K562 (cell line): ENCODE results near the gene FAM53A. TPM values are rescaled to one million over a fixed set of nuclear protein-coding genes. Genes with fewer than 3 reads are reported as not detected.
A peak's percentile ranks its signal among the peaks of the same experiment; 100 is the strongest.

Source experiments
- ETV6 ChIP-seq, 3 experiments: fragments of 150-350 bp in 1 of 3; sonication (generic) in 1 of 3; formaldehyde crosslinking in 1 of 3; IDR thresholded peaks; 2 replicates each; pipeline versions ENCODE4 v1.6.1 to v1.8.0; 2014 to 2022; ENCODE audit warnings: borderline replicate concordance in 2 of 3, low read depth in 2 of 3, antibody characterized with exemption in 1 of 3, low read length in 1 of 3, mild to moderate bottlenecking in 1 of 3, missing genetic modification reagents in 1 of 3
- GTF3C2 ChIP-seq: IDR thresholded peaks from 3 replicates; pipeline ENCODE4 v1.6.1; 2011; ENCODE audit warnings: borderline replicate concordance, mild to moderate bottlenecking, moderate library complexity; ENCODE audit not compliant: insufficient read length; ENCODE audit errors: extremely low read depth
- HOXB6 ChIP-seq: fragments of 250-450 bp; sonication (Bioruptor Pico); IDR thresholded peaks from 2 replicates; pipeline ENCODE4 v1.5.1; 2022; ENCODE audit warnings: mild to moderate bottlenecking, borderline replicate concordance
- POLR2H ChIP-seq: IDR thresholded peaks from 2 replicates; pipeline ENCODE4 v1.6.1; 2016; ENCODE audit warnings: missing genetic modification characterization, low read depth, mild to moderate bottlenecking, control low read depth, missing compliant biosample characterization, moderate library complexity
- RAD21 ChIP-seq, 2 experiments: fragments of 250-450 bp in 1 of 2; fragments of 450-650 bp in 1 of 2; sonication (Bioruptor Pico) in 1 of 2; formaldehyde crosslinking in 1 of 2; IDR thresholded peaks in 1 of 2; conservative IDR thresholded peaks in 1 of 2; 2 replicates each; pipeline versions ENCODE4 v1.4.0 to v1.8.0; 2020 to 2022; ENCODE audit warnings: mild to moderate bottlenecking in 2 of 2, moderate library complexity in 1 of 2
- RB1 ChIP-seq: fragments of 450-650 bp; IDR thresholded peaks from 2 replicates; pipeline ENCODE4 v1.6.1; 2017; ENCODE audit warnings: low read depth, mild to moderate bottlenecking
- ZBTB49 ChIP-seq: sonication (generic); formaldehyde crosslinking; IDR thresholded peaks from 2 replicates; pipeline ENCODE4 v1.8.0; 2022; ENCODE audit warnings: missing genetic modification reagents, mild to moderate bottlenecking, borderline replicate concordance
- ZFX ChIP-seq: sonication (generic); formaldehyde crosslinking; IDR thresholded peaks from 2 replicates; pipeline ENCODE4 v1.8.0; 2022; ENCODE audit warnings: mild to moderate bottlenecking, missing genetic modification reagents, moderate library complexity
- polyA plus RNA-seq, 8 experiments: library from polyadenylated mRNA; depleted of rRNA in 4 of 8; stranded (reverse) in 5 of 8; unstranded in 3 of 8; fragments of >200 nt; fragmentation: Nextera tagmentation in 2 of 8; fragmentation: Illumina TruSeq in 1 of 8; extraction: Ambion mirVana in 2 of 8; extraction: Trizol in 1 of 8; gene quantifications; 2 replicates each; pipeline versions ENCODE4 v1.2.1 to v1.2.3, GENCODE V29; 2011 to 2014; ENCODE audit warnings: inconsistent platforms in 1 of 8, missing spikeins in 1 of 8
- total RNA-seq, 7 experiments: library from RNA; depleted of rRNA in 6 of 7; stranded (reverse); fragments of >200 nt in 6 of 7; fragmentation: Illumina TruSeq in 2 of 7; extraction: Trizol in 2 of 7; gene quantifications; 2 replicates each; pipeline versions ENCODE4 v1.2.1 to v1.2.3, GENCODE V29; 2011 to 2021; ENCODE audit warnings: low replicate concordance in 1 of 7

Gene FAM53A
- total and polyA plus RNA-seq, 9 of the 15 experiments (the other 6 are each of a cell fraction or from before 2014, with no cell fraction given): 0.53 to 2.7 (median 1.4) TPM; not detected in 2

- TF ChIP-seq ETV6 (IDR thresholded peaks at IDR 0.05; ENCODE audit: borderline replicate concordance in 1 of 2, low read depth in 2 of 2, low read length in 1 of 2) (0 out of 4 replicates have a peak, but pooled peaks of 1 of the 2 experiments have one; percentile 32), ETV6 (CRISPR knock-in tag; IDR thresholded peaks at IDR 0.05; ENCODE audit: borderline replicate concordance) (peak; percentile 18), ZBTB49 (CRISPR knock-in tag) (no peak), RAD21 (CRISPR knock-in tag; conservative IDR thresholded peaks at IDR 0.05 in 1 of 2, IDR thresholded peaks at IDR 0.05 in 1 of 2) (no peak), HOXB6 (no peak), GTF3C2 (no peak), POLR2H (tag) (peak; percentile 89), RB1 (peak; percentile 99), ZFX (CRISPR knock-in tag) (peak; percentile 93)
These were observed 28.3 kb upstream of the FAM53A start, which contains the start of gene SLBP (continued) for GRCh38 chr4:1712216-1713002.
